B cell (primary cell): ENCODE data around the gene LRRC58. TPM values are rescaled to one million over a fixed set of nuclear protein-coding genes. Genes with fewer than 3 reads are reported as not detected.

ENCODE experiments used
- ATAC-seq: fragments of 200-7000 bp; cut with Tn5 transposase; one replicate; pipeline ENCODE4 v1.10.0; 2021; ENCODE audit warnings: low read depth, mild to moderate bottlenecking, moderate number of reproducible peaks, moderate library complexity
- CTCF ChIA-PET: fragments of 350-600 bp; sonication (Branson Sonifier 250); formaldehyde crosslinking; loops from one replicate; lab custom pipeline; 2021; ENCODE audit warnings: antibody characterized with exemption, inconsistent platforms; lab: Charles Lee
- POLR2A ChIA-PET: fragments of 350-600 bp; sonication (Branson Sonifier 250); formaldehyde crosslinking; loops from one replicate; lab custom pipeline; 2021; ENCODE audit warnings: antibody characterized with exemption; lab: Charles Lee
- DNase-seq: peaks from one replicate; pipeline ENCODE4 v3.0.0; 2013
- H2AFZ ChIP-seq: 2 replicates; pipeline ENCODE4 v1.6.1; 2012; ENCODE audit warnings: mild to moderate bottlenecking, low read depth, low read length; ENCODE audit not compliant: insufficient read depth, poor library complexity, severe bottlenecking
- H3K27ac ChIP-seq, 2 donors: 1 replicate in 1 of 2; 2 replicates in 1 of 2; pipeline ENCODE4 v1.5.1; 2012 to 2013; ENCODE audit warnings: low read length in 2 of 2, mild to moderate bottlenecking in 2 of 2, moderate library complexity in 1 of 2
- H3K27me3 ChIP-seq, 4 experiments: fragments of 200-600 bp in 1 of 4; sonication (generic) in 1 of 4; replicated peaks in 1 of 4; 1 replicate in 2 of 4; 2 replicates in 2 of 4; pipeline versions ENCODE4 v1.6.1 to v1.7.0; 2013 to 2016; ENCODE audit warnings: low read length in 3 of 4, mild to moderate bottlenecking in 2 of 4, mixed read lengths in 1 of 4, moderate library complexity in 1 of 4; ENCODE audit not compliant: insufficient read depth in 4 of 4, control insufficient read depth in 3 of 4; ENCODE audit errors: control extremely low read depth in 1 of 4
- H3K36me3 ChIP-seq, 2 experiments: replicated peaks in 1 of 2; 1 replicate in 1 of 2; 2 replicates in 1 of 2; pipeline versions ENCODE4 v1.6.1 to v1.7.1; 2013; ENCODE audit warnings: low read length in 1 of 2; ENCODE audit not compliant: insufficient read depth in 2 of 2, control insufficient read depth in 1 of 2; ENCODE audit errors: control extremely low read depth in 1 of 2, extremely low read depth in 1 of 2
- H3K4me1 ChIP-seq, 2 donors: fragments of 200-600 bp in 1 of 2; sonication (generic) in 1 of 2; 1 replicate in 1 of 2; 2 replicates in 1 of 2; pipeline versions ENCODE4 v1.5.1 to v1.6.1; 2013 to 2017; ENCODE audit warnings: low read length in 2 of 2; ENCODE audit not compliant: control insufficient read depth in 2 of 2, insufficient read depth in 2 of 2
- H3K4me2 ChIP-seq: replicated peaks from 2 replicates; pipeline ENCODE3; 2012; ENCODE audit warnings: mild to moderate bottlenecking, low read depth, low read length; ENCODE audit not compliant: poor library complexity, severe bottlenecking
- H3K4me3 ChIP-seq, 5 experiments: fragments of 200-600 bp in 1 of 5; sonication (generic) in 1 of 5; 1 replicate in 3 of 5; 2 replicates in 2 of 5; pipeline versions ENCODE4 v1.5.1 to v1.7.0; 2011 to 2016; ENCODE audit warnings: low read length in 4 of 5, mild to moderate bottlenecking in 4 of 5, low read depth in 2 of 5, control low read depth in 1 of 5, moderate library complexity in 1 of 5; ENCODE audit not compliant: insufficient read depth in 1 of 5; ENCODE audit errors: control extremely low read depth in 1 of 5, extremely low read depth in 1 of 5
- H3K79me2 ChIP-seq: fragments of 200-600 bp; sonication (generic); one replicate; pipeline ENCODE4 v1.6.0; 2016; ENCODE audit warnings: low read length; ENCODE audit not compliant: control insufficient read depth, insufficient read depth
- H3K9ac ChIP-seq: fragments of 200-600 bp; sonication (generic); 2 replicates; pipeline ENCODE4 v1.6.1; 2017; ENCODE audit warnings: mild to moderate bottlenecking, low read length, moderate library complexity
- H3K9me3 ChIP-seq, 3 donors: one replicate each; pipeline versions ENCODE4 v1.6.1 to v1.7.1; 2013; ENCODE audit warnings: low read length in 2 of 3; ENCODE audit not compliant: control insufficient read depth in 2 of 3, insufficient read depth in 1 of 3; ENCODE audit errors: control extremely low read depth in 1 of 3
- H4K20me1 ChIP-seq: 2 replicates; pipeline ENCODE4 v1.6.0; 2012; ENCODE audit warnings: mild to moderate bottlenecking, low read length; ENCODE audit not compliant: insufficient read depth, control insufficient read depth, poor library complexity, severe bottlenecking
- H3K27ac Mint-ChIP-seq: one replicate; pipeline ENCODE4 v1.8.0; 2021; ENCODE audit warnings: mixed read lengths
- H3K27me3 Mint-ChIP-seq: one replicate; pipeline ENCODE4 v1.8.0; 2021; ENCODE audit warnings: mixed read lengths
- H3K4me1 Mint-ChIP-seq: one replicate; pipeline ENCODE4 v1.8.0; 2021; ENCODE audit warnings: mixed read lengths
- H3K4me3 Mint-ChIP-seq: one replicate; pipeline ENCODE4 v1.8.0; 2021; ENCODE audit warnings: mixed read lengths
- H3K9me3 Mint-ChIP-seq: one replicate; pipeline ENCODE4 v1.8.0; 2022; ENCODE audit warnings: mixed read lengths; ENCODE audit not compliant: insufficient read depth
- EZH2 ChIP-seq: IDR thresholded peaks from 2 replicates; pipeline ENCODE4 v1.6.1; 2012; ENCODE audit warnings: borderline replicate concordance, low read depth, mild to moderate bottlenecking, moderate library complexity, low read length; ENCODE audit not compliant: insufficient read depth, poor library complexity, severe bottlenecking
- WGBS: methylation state at CpG from one replicate; pipeline ENCODE4 v1.1.5; 2013; ENCODE audit warnings: missing lambda C conversion rate; ENCODE audit not compliant: insufficient coverage; 5-methylcytosine and 5-hydroxymethylcytosine counted together
- intact Hi-C: fragments of 100-400 bp; cut with micrococcal nuclease; formaldehyde crosslinking; loops from one replicate; pipeline ENCODE4 v1.10.0; 2022
- polyA plus RNA-seq: library from polyadenylated mRNA; depleted of rRNA; stranded (reverse); fragments of >200 nt; gene quantifications from 2 replicates; pipeline ENCODE4 v1.2.3, GENCODE V29; 2012
- total RNA-seq, 2 donors: library from RNA; stranded (reverse); fragments of 120-200 nt in 1 of 2; gene quantifications; 1 replicate in 1 of 2; 2 replicates in 1 of 2; pipeline versions ENCODE4 v1.2.3 to v1.2.4, GENCODE V29; 2013 to 2022
- TF ChIP-seq, protein P1 (sequence below): fragments of 200-600 bp; IDR thresholded peaks from one replicate; pipeline ENCODE4 v1.8.0; 2022; ENCODE audit warnings: antibody characterized with exemption, mild to moderate bottlenecking

The LRRC58 gene
- total and polyA plus RNA-seq, 2 donors (not counting 1 experiment from before 2014, with no cell fraction given) = 5.0 to 16.7 TPM

GRCh38 chr3:120364101-120364500, 14.9 kb upstream of the LRRC58 start:
- Histone ChIP-seq H3K9ac (no peak overlapping the region), H4K20me1 (no peaks in the 10 kb centered on the region), H3K79me2 (no peaks in the 10 kb centered on the region), H3K4me2 (no peak overlapping the region), H3K4me1 (no peaks in the 10 kb centered on the region), H3K27me3 (no peaks in the 10 kb centered on the region), H3K36me3 (no peaks in the 10 kb centered on the region), H3K4me3 (no peak overlapping the region), H3K9me3 (no peaks in the 10 kb centered on the region), H3K27ac (no peak overlapping the region), H2AFZ (no peak overlapping the region)
- no peak for ATAC-seq
- intact Hi-C loops = no loop called here
- H3K9me3 Mint-ChIP-seq = no peaks in the 10 kb centered on the region
- no peak overlapping the region for H3K4me3 Mint-ChIP-seq
- H3K27ac Mint-ChIP-seq = no peak overlapping the region
- DNase-seq = no peak
- no peaks in the 10 kb centered on the region for H3K4me1 Mint-ChIP-seq
- CTCF ChIA-PET = no interaction called here
- H3K27me3 Mint-ChIP-seq = peaks cover 3% of the 10 kb centered on the region
- POLR2A ChIA-PET = no interaction called here
- WGBS = 83% methylated on average over 1 of the region's 1 CpG
- TF ChIP-seq EZH2 = no peak
- TF ChIP-seq, protein P1, sequence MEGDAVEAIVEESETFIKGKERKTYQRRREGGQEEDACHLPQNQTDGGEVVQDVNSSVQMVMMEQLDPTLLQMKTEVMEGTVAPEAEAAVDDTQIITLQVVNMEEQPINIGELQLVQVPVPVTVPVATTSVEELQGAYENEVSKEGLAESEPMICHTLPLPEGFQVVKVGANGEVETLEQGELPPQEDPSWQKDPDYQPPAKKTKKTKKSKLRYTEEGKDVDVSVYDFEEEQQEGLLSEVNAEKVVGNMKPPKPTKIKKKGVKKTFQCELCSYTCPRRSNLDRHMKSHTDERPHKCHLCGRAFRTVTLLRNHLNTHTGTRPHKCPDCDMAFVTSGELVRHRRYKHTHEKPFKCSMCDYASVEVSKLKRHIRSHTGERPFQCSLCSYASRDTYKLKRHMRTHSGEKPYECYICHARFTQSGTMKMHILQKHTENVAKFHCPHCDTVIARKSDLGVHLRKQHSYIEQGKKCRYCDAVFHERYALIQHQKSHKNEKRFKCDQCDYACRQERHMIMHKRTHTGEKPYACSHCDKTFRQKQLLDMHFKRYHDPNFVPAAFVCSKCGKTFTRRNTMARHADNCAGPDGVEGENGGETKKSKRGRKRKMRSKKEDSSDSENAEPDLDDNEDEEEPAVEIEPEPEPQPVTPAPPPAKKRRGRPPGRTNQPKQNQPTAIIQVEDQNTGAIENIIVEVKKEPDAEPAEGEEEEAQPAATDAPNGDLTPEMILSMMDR = no peak

- H3K4me3 Mint-ChIP-seq = no peak overlapping the region
- intact Hi-C loops = no loop called here
- H3K27me3 Mint-ChIP-seq = peaks cover 3% of the 10 kb centered on the region
Measured at GRCh38 chr3:120357807-120358206, 8.7 kb upstream of the LRRC58 start.

More at GRCh38 chr3:120357807-120358206, 8.7 kb upstream of the LRRC58 start:
- H2AFZ ChIP-seq = no peak overlapping the region
- H3K79me2 ChIP-seq = no peaks in the 10 kb centered on the region
- ATAC-seq (no peak), DNase-seq (no peak)
- no peak overlapping the region for H3K9ac ChIP-seq
- H3K36me3 ChIP-seq = no peaks in the 10 kb centered on the region
- no peak overlapping the region for H3K4me2 ChIP-seq
- H3K4me3 ChIP-seq = no peak overlapping the region
- ChIA-PET CTCF (interaction anchor here (0.6 to 1.8 kb wide), 4 partner anchors 13 to 879 kb away, joined by 3 to 5 read pairs (median 4); no protein-coding TSS in a partner anchor), POLR2A (no interaction called here)
- H3K9me3 ChIP-seq = no peaks in the 10 kb centered on the region
- H3K27ac ChIP-seq = no peak overlapping the region
- peaks cover 0 to 13% (median 0%) of the 10 kb centered on the region in 4 experiments for H3K27me3 ChIP-seq
- H3K4me1 Mint-ChIP-seq = no peaks in the 10 kb centered on the region
- no peaks in the 10 kb centered on the region for H3K4me1 ChIP-seq
- no peaks in the 10 kb centered on the region for H3K9me3 Mint-ChIP-seq
- H3K27ac Mint-ChIP-seq = no peak overlapping the region
- H4K20me1 ChIP-seq = no peaks in the 10 kb centered on the region
- no peak for TF ChIP-seq EZH2
- TF ChIP-seq, protein P1 = no peak
